ENCODE results near the gene ADARB2.

Gene ADARB2

GRCh38 chr10:1198453-1199344, 538.6 kb downstream of the ADARB2 start:
- DNase-seq (ENCODE audit: low spot score) (no peak), ATAC-seq (ENCODE audit: low read depth) (no peak)
- Histone ChIP-seq H3K27me3 (ENCODE audit: insufficient read depth, poor library complexity, severe bottlenecking) (no peaks in the 10 kb centered on the region), H3K4me1 (ENCODE audit: insufficient read depth, poor library complexity, severe bottlenecking) (no peaks in the 10 kb centered on the region), H3K9me3 (ENCODE audit: severe bottlenecking) (no peaks in the 10 kb centered on the region), H3K4me3 (ENCODE audit: severe bottlenecking) (no peak overlapping the region), H3K36me3 (ENCODE audit: low read depth) (no peaks in the 10 kb centered on the region), H3K27ac (ENCODE audit: poor library complexity, severe bottlenecking) (no peak overlapping the region)
- no peak for TF ChIP-seq CTCF (IDR thresholded peaks at IDR 0.05; ENCODE audit: poor library complexity, severe bottlenecking)

GRCh38 chr10:1197384-1197783, 539.9 kb downstream of the ADARB2 start:
- no peak overlapping the region for H3K27ac ChIP-seq (ENCODE audit: poor library complexity, severe bottlenecking)
- no peak overlapping the region for H3K4me3 ChIP-seq (ENCODE audit: severe bottlenecking)
- no peak for TF ChIP-seq CTCF (IDR thresholded peaks at IDR 0.05; ENCODE audit: poor library complexity, severe bottlenecking)
- no peaks in the 10 kb centered on the region for H3K9me3 ChIP-seq (ENCODE audit: severe bottlenecking)
- H3K27me3 ChIP-seq (ENCODE audit: insufficient read depth, poor library complexity, severe bottlenecking), result no peaks in the 10 kb centered on the region
- no peaks in the 10 kb centered on the region for H3K4me1 ChIP-seq (ENCODE audit: insufficient read depth, poor library complexity, severe bottlenecking)
- DNase-seq (ENCODE audit: low spot score) (no peak), ATAC-seq (ENCODE audit: low read depth) (no peak)
- H3K36me3 ChIP-seq (ENCODE audit: low read depth), result no peaks in the 10 kb centered on the region

GRCh38 chr10:1196656-1197055, 540.7 kb downstream of the ADARB2 start:
- Histone ChIP-seq H3K27me3 (ENCODE audit: insufficient read depth, poor library complexity, severe bottlenecking) (no peaks in the 10 kb centered on the region), H3K36me3 (ENCODE audit: low read depth) (no peaks in the 10 kb centered on the region), H3K4me1 (ENCODE audit: insufficient read depth, poor library complexity, severe bottlenecking) (no peaks in the 10 kb centered on the region), H3K4me3 (ENCODE audit: severe bottlenecking) (no peak overlapping the region), H3K27ac (ENCODE audit: poor library complexity, severe bottlenecking) (no peak overlapping the region), H3K9me3 (ENCODE audit: severe bottlenecking) (no peaks in the 10 kb centered on the region)
- DNase-seq (ENCODE audit: low spot score) (no peak), ATAC-seq (ENCODE audit: low read depth) (no peak)
- no peak for TF ChIP-seq CTCF (IDR thresholded peaks at IDR 0.05; ENCODE audit: poor library complexity, severe bottlenecking)

GRCh38 chr10:1195828-1196227, 541.5 kb downstream of the ADARB2 start:
- Histone ChIP-seq H3K9me3 (ENCODE audit: severe bottlenecking) (no peaks in the 10 kb centered on the region), H3K4me3 (ENCODE audit: severe bottlenecking) (no peak overlapping the region), H3K36me3 (ENCODE audit: low read depth) (no peaks in the 10 kb centered on the region), H3K27me3 (ENCODE audit: insufficient read depth, poor library complexity, severe bottlenecking) (no peaks in the 10 kb centered on the region), H3K4me1 (ENCODE audit: insufficient read depth, poor library complexity, severe bottlenecking) (no peaks in the 10 kb centered on the region), H3K27ac (ENCODE audit: poor library complexity, severe bottlenecking) (no peak overlapping the region)
- ATAC-seq (ENCODE audit: low read depth) (no peak), DNase-seq (ENCODE audit: low spot score) (no peak)
- TF ChIP-seq CTCF (IDR thresholded peaks at IDR 0.05; ENCODE audit: poor library complexity, severe bottlenecking), result no peak

- DNase-seq (ENCODE audit: low spot score) (no peak), ATAC-seq (ENCODE audit: low read depth) (no peak)
- no peaks in the 10 kb centered on the region for H3K4me1 ChIP-seq (ENCODE audit: insufficient read depth, poor library complexity, severe bottlenecking)
- H3K9me3 ChIP-seq (ENCODE audit: severe bottlenecking), result no peaks in the 10 kb centered on the region
- H3K27ac ChIP-seq (ENCODE audit: poor library complexity, severe bottlenecking), result no peak overlapping the region
- H3K36me3 ChIP-seq (ENCODE audit: low read depth), result no peaks in the 10 kb centered on the region
- H3K27me3 ChIP-seq (ENCODE audit: insufficient read depth, poor library complexity, severe bottlenecking), result no peaks in the 10 kb centered on the region
- TF ChIP-seq CTCF (IDR thresholded peaks at IDR 0.05; ENCODE audit: poor library complexity, severe bottlenecking), result no peak
- H3K4me3 ChIP-seq (ENCODE audit: severe bottlenecking), result no peak overlapping the region
Measured at GRCh38 chr10:1194161-1194560, 543.2 kb downstream of the ADARB2 start.

All from RWPE2 (cell line).